WTC11 (cell line): ENCODE results near the gene WIPF3.

Experiments used
- CTCF ChIP-seq: fragments of 200-600 bp; IDR thresholded peaks from 2 replicates; pipeline ENCODE4 v1.8.0; 2022; ENCODE audit warnings: antibody characterized with exemption
- ETV6 ChIP-seq: sonication (generic); formaldehyde crosslinking; IDR thresholded peaks from 2 replicates; pipeline ENCODE4 v1.8.1; 2022; ENCODE audit warnings: mild to moderate bottlenecking, missing genetic modification reagents
- GRHL2 ChIP-seq: fragments of 250-450 bp; sonication (Bioruptor Pico); IDR thresholded peaks from 2 replicates; pipeline ENCODE4 v1.8.0; 2022; ENCODE audit warnings: mild to moderate bottlenecking, moderate library complexity; ENCODE audit not compliant: insufficient replicate concordance, severe bottlenecking
- SMAD3 ChIP-seq: sonication (generic); formaldehyde crosslinking; IDR thresholded peaks from 2 replicates; pipeline ENCODE4 v1.8.0; 2022; ENCODE audit warnings: missing genetic modification reagents, mild to moderate bottlenecking, borderline replicate concordance

DNA sequence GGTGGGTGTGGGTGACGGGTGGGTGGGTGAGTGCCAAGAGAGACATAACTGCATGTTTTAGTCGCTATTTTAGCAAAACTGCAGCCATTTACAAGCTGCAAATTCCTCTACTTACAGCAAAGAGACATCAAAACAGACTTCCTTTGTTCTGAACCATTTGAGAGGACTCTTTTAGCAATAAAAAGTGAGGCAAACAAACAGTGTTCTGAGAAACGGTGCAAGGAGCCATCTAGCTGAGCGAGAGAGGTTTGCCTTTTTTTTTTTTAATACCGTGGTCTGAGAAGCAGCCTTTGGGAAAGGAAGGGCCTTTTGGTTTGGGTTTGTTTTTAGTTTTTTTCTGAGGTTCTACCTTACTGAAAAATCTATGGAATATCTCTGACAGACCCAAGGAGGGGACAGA, 120.4 kb downstream of the WIPF3 start:
- TF ChIP-seq ETV6 = no peak
- no peak for TF ChIP-seq CTCF
- TF ChIP-seq SMAD3 (CRISPR knock-in tag) = no peak
- no peak for TF ChIP-seq GRHL2
